Measurements from ENCODE around the gene TARM1. TPM values are rescaled to one million over a fixed set of nuclear protein-coding genes. Genes with fewer than 3 reads are reported as not detected.

TARM1 gene
- total and polyA plus RNA-seq, 2 experiments from 2014 or later, result not detected

GRCh38 chr19:54094426-54095000, 13.3 kb upstream of the TARM1 start:
- Histone ChIP-seq H3K9me3 (ENCODE audit: low read depth) (no peaks in the 10 kb centered on the region), H3K9me2 (ENCODE audit: insufficient read depth) (no peaks in the 10 kb centered on the region), H3K4me2 (ENCODE audit: unreplicated experiment) (no peak overlapping the region), H3K4me3 (no peak overlapping the region), H3K9ac (no peak overlapping the region), H3K4me1 (ENCODE audit: insufficient read depth) (no peaks in the 10 kb centered on the region), H3K36me3 (ENCODE audit: low read depth) (no peaks in the 10 kb centered on the region), H2AFZ (no peak overlapping the region), H4K20me1 (ENCODE audit: insufficient read depth) (no peaks in the 10 kb centered on the region), H3K27ac (no peak overlapping the region), H3K79me2 (ENCODE audit: insufficient read depth) (no peaks in the 10 kb centered on the region), H3F3A (ENCODE audit: insufficient read depth) (no peaks in the 10 kb centered on the region), H3K27me3 (replicated peaks; ENCODE audit: insufficient read depth) (no peaks in the 10 kb centered on the region)
- WGBS, 2 experiments (ENCODE audit: low coverage in 1 of 2, low lambda C conversion rate in 2 of 2, missing lambda C conversion rate in 2 of 2), result 79 to 81% methylated on average over 17 of the region's 17 CpGs
- in situ Hi-C loops (cut with MboI), result no loop called here
- no peak for DNase-seq
- TF ChIP-seq EZH2 (IDR thresholded peaks at IDR 0.05; ENCODE audit: insufficient read depth, poor library complexity, severe bottlenecking) (no peak), EZH2phosphoT487 (IDR thresholded peaks at IDR 0.05; ENCODE audit: insufficient read depth, low read depth) (no peak)

- in situ Hi-C loops (cut with MboI), result no loop called here
- TF ChIP-seq EZH2phosphoT487 (IDR thresholded peaks at IDR 0.05; ENCODE audit: insufficient read depth, low read depth) (no peak), EZH2 (IDR thresholded peaks at IDR 0.05; ENCODE audit: insufficient read depth, poor library complexity, severe bottlenecking) (no peak)
- H3K27ac ChIP-seq, result no peak overlapping the region
- H3K9me3 ChIP-seq (ENCODE audit: low read depth), result no peaks in the 10 kb centered on the region
- no peak overlapping the region for H3K9ac ChIP-seq
- H3K36me3 ChIP-seq (ENCODE audit: low read depth), result no peaks in the 10 kb centered on the region
- H2AFZ ChIP-seq, result no peak overlapping the region
- H3K9me2 ChIP-seq (ENCODE audit: insufficient read depth), result no peaks in the 10 kb centered on the region
- H3K4me1 ChIP-seq (ENCODE audit: insufficient read depth), result no peaks in the 10 kb centered on the region
- no peaks in the 10 kb centered on the region for H3F3A ChIP-seq (ENCODE audit: insufficient read depth)
- H4K20me1 ChIP-seq (ENCODE audit: insufficient read depth), result no peaks in the 10 kb centered on the region
- H3K27me3 ChIP-seq (replicated peaks; ENCODE audit: insufficient read depth), result no peaks in the 10 kb centered on the region
- WGBS, 2 experiments (ENCODE audit: low coverage in 1 of 2, low lambda C conversion rate in 2 of 2, missing lambda C conversion rate in 2 of 2), result 46 to 71% methylated on average over 3 of the region's 3 CpGs
- no peak for DNase-seq
- no peak overlapping the region for H3K4me3 ChIP-seq
- H3K4me2 ChIP-seq (ENCODE audit: unreplicated experiment), result no peak overlapping the region
- no peaks in the 10 kb centered on the region for H3K79me2 ChIP-seq (ENCODE audit: insufficient read depth)
Measured at GRCh38 chr19:54084410-54084809, 3.2 kb upstream of the TARM1 start.

- 47 to 66% methylated on average over 5 of the region's 5 CpGs for WGBS, 2 experiments (ENCODE audit: low coverage in 1 of 2, low lambda C conversion rate in 2 of 2, missing lambda C conversion rate in 2 of 2)
Measured at GRCh38 chr19:54077334-54077733, 3.8 kb downstream of the TARM1 start.

GRCh38 chr19:54074851-54075250, 6.3 kb downstream of the TARM1 start:
- WGBS, 2 experiments (ENCODE audit: low coverage in 1 of 2, low lambda C conversion rate in 2 of 2, missing lambda C conversion rate in 2 of 2), result 31 to 45% methylated on average over 9 of the region's 9 CpGs
- DNase-seq, result no peak
- no peak overlapping the region for H3K27ac ChIP-seq
- H3K27me3 ChIP-seq (replicated peaks; ENCODE audit: insufficient read depth), result no peaks in the 10 kb centered on the region
- H3K9me3 ChIP-seq (ENCODE audit: low read depth), result no peaks in the 10 kb centered on the region
- no peaks in the 10 kb centered on the region for H3K9me2 ChIP-seq (ENCODE audit: insufficient read depth)
- TF ChIP-seq EZH2 (IDR thresholded peaks at IDR 0.05; ENCODE audit: insufficient read depth, poor library complexity, severe bottlenecking) (no peak), EZH2phosphoT487 (IDR thresholded peaks at IDR 0.05; ENCODE audit: insufficient read depth, low read depth) (no peak)
- no peak overlapping the region for H2AFZ ChIP-seq
- no peaks in the 10 kb centered on the region for H3K4me1 ChIP-seq (ENCODE audit: insufficient read depth)
- no peaks in the 10 kb centered on the region for H3K36me3 ChIP-seq (ENCODE audit: low read depth)
- H3K9ac ChIP-seq, result no peak overlapping the region
- no peak overlapping the region for H3K4me3 ChIP-seq
- in situ Hi-C loops (cut with MboI), result no loop called here
- no peaks in the 10 kb centered on the region for H3F3A ChIP-seq (ENCODE audit: insufficient read depth)
- H3K4me2 ChIP-seq (ENCODE audit: unreplicated experiment), result no peak overlapping the region
- H4K20me1 ChIP-seq (ENCODE audit: insufficient read depth), result no peaks in the 10 kb centered on the region
- H3K79me2 ChIP-seq (ENCODE audit: insufficient read depth), result no peaks in the 10 kb centered on the region

More at GRCh38 chr19:54077334-54077733, 3.8 kb downstream of the TARM1 start:
- TF ChIP-seq EZH2phosphoT487 (IDR thresholded peaks at IDR 0.05; ENCODE audit: insufficient read depth, low read depth), result no peak
- no peak for TF ChIP-seq EZH2 (IDR thresholded peaks at IDR 0.05; ENCODE audit: insufficient read depth, poor library complexity, severe bottlenecking)
- no peak overlapping the region for H3K27ac ChIP-seq
- H3K4me1 ChIP-seq (ENCODE audit: insufficient read depth), result no peaks in the 10 kb centered on the region
- no peaks in the 10 kb centered on the region for H3F3A ChIP-seq (ENCODE audit: insufficient read depth)
- H3K9me3 ChIP-seq (ENCODE audit: low read depth), result no peaks in the 10 kb centered on the region
- H3K79me2 ChIP-seq (ENCODE audit: insufficient read depth), result no peaks in the 10 kb centered on the region
- in situ Hi-C loops (cut with MboI), result no loop called here
- no peak overlapping the region for H3K4me3 ChIP-seq
- H3K27me3 ChIP-seq (replicated peaks; ENCODE audit: insufficient read depth), result no peaks in the 10 kb centered on the region
- no peak overlapping the region for H3K4me2 ChIP-seq (ENCODE audit: unreplicated experiment)
- H2AFZ ChIP-seq, result no peak overlapping the region
- no peaks in the 10 kb centered on the region for H3K36me3 ChIP-seq (ENCODE audit: low read depth)
- no peak overlapping the region for H3K9ac ChIP-seq
- H3K9me2 ChIP-seq (ENCODE audit: insufficient read depth), result no peaks in the 10 kb centered on the region
- no peak for DNase-seq
- no peaks in the 10 kb centered on the region for H4K20me1 ChIP-seq (ENCODE audit: insufficient read depth)

GRCh38 chr19:54073829-54074228, 7.3 kb downstream of the TARM1 start:
- Histone ChIP-seq H3K79me2 (ENCODE audit: insufficient read depth) (no peaks in the 10 kb centered on the region), H3K9me2 (ENCODE audit: insufficient read depth) (no peaks in the 10 kb centered on the region), H3K27ac (no peak overlapping the region), H3K9me3 (ENCODE audit: low read depth) (no peaks in the 10 kb centered on the region), H3K4me1 (ENCODE audit: insufficient read depth) (no peaks in the 10 kb centered on the region), H3K4me3 (no peak overlapping the region), H3K36me3 (ENCODE audit: low read depth) (no peaks in the 10 kb centered on the region), H2AFZ (no peak overlapping the region), H3F3A (ENCODE audit: insufficient read depth) (no peaks in the 10 kb centered on the region), H3K27me3 (replicated peaks; ENCODE audit: insufficient read depth) (no peaks in the 10 kb centered on the region), H3K4me2 (ENCODE audit: unreplicated experiment) (no peak overlapping the region), H3K9ac (no peak overlapping the region), H4K20me1 (ENCODE audit: insufficient read depth) (no peaks in the 10 kb centered on the region)
- 60 to 61% methylated on average over 10 of the region's 10 CpGs for WGBS, 2 experiments (ENCODE audit: low coverage in 1 of 2, low lambda C conversion rate in 2 of 2, missing lambda C conversion rate in 2 of 2)
- DNase-seq, result no peak
- TF ChIP-seq EZH2 (IDR thresholded peaks at IDR 0.05; ENCODE audit: insufficient read depth, poor library complexity, severe bottlenecking) (no peak), EZH2phosphoT487 (IDR thresholded peaks at IDR 0.05; ENCODE audit: insufficient read depth, low read depth) (no peak)
- in situ Hi-C loops (cut with MboI), result no loop called here

Data from GM23248 (cell line).